Peyer's patch (tissue), 4 donors: ENCODE data around the gene DBNDD2.

ENCODE experiments used
- POLR2A ChIP-seq, 2 donors: fragments of 450-650 bp; IDR thresholded peaks; one replicate each; pipeline ENCODE4 v1.5.1; 2017; ENCODE audit warnings: antibody characterized with exemption in 2 of 2, mild to moderate bottlenecking in 2 of 2, moderate library complexity in 2 of 2
- TF ChIP-seq, protein P1 (sequence below), 6 experiments: fragments of 450-650 bp in 4 of 6; fragments of 200-600 bp in 2 of 6; sonication (generic) in 1 of 6; IDR thresholded peaks; one replicate each; pipeline ENCODE4 v1.5.1; 2017 to 2019; ENCODE audit warnings: antibody characterized with exemption in 6 of 6, mild to moderate bottlenecking in 3 of 6, moderate library complexity in 1 of 6

DNA sequence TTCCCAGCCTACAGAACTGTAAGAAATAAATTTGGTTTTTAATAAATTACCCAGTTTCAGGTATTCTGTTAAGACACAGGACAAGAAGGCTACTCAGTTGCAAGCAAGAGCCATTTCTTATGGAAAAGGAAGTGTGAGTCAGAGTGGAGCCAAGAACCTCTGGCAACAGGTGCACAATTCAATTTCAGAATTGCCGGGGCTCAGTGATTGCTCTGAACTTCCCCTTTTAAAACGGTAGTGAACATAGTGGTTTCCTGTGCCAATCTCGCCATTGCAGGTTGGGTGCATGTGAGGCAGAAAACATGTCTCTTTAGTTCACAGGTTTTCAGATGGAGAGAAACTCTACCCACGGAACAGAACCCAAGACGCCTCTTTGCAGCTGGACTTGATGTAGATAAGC lies 24.2 kb downstream of the DBNDD2 start:
- TF ChIP-seq, protein P1, sequence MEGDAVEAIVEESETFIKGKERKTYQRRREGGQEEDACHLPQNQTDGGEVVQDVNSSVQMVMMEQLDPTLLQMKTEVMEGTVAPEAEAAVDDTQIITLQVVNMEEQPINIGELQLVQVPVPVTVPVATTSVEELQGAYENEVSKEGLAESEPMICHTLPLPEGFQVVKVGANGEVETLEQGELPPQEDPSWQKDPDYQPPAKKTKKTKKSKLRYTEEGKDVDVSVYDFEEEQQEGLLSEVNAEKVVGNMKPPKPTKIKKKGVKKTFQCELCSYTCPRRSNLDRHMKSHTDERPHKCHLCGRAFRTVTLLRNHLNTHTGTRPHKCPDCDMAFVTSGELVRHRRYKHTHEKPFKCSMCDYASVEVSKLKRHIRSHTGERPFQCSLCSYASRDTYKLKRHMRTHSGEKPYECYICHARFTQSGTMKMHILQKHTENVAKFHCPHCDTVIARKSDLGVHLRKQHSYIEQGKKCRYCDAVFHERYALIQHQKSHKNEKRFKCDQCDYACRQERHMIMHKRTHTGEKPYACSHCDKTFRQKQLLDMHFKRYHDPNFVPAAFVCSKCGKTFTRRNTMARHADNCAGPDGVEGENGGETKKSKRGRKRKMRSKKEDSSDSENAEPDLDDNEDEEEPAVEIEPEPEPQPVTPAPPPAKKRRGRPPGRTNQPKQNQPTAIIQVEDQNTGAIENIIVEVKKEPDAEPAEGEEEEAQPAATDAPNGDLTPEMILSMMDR (IDR thresholded peaks at IDR 0.05), result no peak
- no peak for TF ChIP-seq POLR2A (IDR thresholded peaks at IDR 0.05)
